ENCODE measurements around the gene TLCD5. TPM values are rescaled to one million over a fixed set of nuclear protein-coding genes. Genes with fewer than 3 reads are reported as not detected.
A peak's percentile ranks its signal among the peaks of the same experiment; 100 is the strongest.

TLCD5 gene
- total RNA-seq, 4 donors from 2014 or later, result 1.3 to 9.4 (median 1.5) TPM; not detected in 1

DNA sequence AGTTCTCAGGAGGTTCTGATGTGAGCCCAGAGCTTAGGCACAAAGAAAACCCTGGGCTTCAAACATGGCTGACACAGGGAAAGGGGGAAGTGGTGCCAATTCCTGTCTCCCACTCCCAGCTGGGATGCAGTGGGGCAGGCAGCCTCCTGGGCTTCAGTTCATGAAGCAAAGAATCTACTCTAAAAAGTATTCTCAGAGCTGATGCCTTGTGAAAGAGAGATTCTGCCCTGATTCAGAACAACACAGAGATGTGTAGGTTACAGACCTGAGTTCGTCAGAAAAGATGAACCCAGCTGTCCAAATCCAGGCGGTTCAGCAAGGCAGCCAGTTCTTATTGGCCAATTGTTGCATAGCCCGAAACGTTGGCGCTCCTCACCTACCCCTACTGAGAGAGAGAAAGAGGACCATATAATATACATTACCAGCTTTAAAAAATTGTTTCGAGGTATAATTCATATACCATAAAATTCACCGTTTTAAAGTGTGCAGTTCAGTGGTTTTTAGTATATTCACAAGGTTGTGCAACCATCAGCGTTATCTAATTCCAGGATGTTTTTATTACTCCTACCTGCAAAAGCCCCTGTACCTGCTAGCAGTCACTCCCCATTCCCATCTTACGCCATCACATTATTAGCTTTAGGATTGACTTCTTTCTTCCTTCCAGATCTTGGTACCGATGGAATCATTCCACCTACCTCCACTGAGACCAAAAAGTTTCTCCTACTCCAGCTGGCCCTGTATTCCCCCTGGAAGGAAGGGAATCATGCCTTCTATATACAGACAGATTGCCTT is 7.2 kb upstream of the TLCD5 start:
- peak overlapping the region; percentile 56 to 65 (median 62) for H3K27ac ChIP-seq
- DNase-seq, result no peak
- no peak overlapping the region for H3K4me3 ChIP-seq
- no peaks in the 10 kb centered on the region for H3K9me3 ChIP-seq
- peaks cover 4% of the 10 kb centered on the region for H3K27me3 ChIP-seq
- intact Hi-C loops (cut with DNase I; ENCODE audit: low total_unique reads) (no loop called here), in situ Hi-C loops (cut with MboI; ENCODE audit: low pct_ligation_motif_present in 1 of 4, low pct_unique_long_range_greater_than_20kb in 1 of 4, low sequenced_read_pairs in 3 of 4) (no loop called here)
- TF ChIP-seq EP300 (IDR thresholded peaks at IDR 0.05; ENCODE audit: low read depth), result no peak
- no peak for TF ChIP-seq POLR2A (IDR thresholded peaks at IDR 0.05)
- TF ChIP-seq POLR2AphosphoS5 (IDR thresholded peaks at IDR 0.05), result no peak
- TF ChIP-seq, protein P1, sequence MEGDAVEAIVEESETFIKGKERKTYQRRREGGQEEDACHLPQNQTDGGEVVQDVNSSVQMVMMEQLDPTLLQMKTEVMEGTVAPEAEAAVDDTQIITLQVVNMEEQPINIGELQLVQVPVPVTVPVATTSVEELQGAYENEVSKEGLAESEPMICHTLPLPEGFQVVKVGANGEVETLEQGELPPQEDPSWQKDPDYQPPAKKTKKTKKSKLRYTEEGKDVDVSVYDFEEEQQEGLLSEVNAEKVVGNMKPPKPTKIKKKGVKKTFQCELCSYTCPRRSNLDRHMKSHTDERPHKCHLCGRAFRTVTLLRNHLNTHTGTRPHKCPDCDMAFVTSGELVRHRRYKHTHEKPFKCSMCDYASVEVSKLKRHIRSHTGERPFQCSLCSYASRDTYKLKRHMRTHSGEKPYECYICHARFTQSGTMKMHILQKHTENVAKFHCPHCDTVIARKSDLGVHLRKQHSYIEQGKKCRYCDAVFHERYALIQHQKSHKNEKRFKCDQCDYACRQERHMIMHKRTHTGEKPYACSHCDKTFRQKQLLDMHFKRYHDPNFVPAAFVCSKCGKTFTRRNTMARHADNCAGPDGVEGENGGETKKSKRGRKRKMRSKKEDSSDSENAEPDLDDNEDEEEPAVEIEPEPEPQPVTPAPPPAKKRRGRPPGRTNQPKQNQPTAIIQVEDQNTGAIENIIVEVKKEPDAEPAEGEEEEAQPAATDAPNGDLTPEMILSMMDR (IDR thresholded peaks at IDR 0.05), result no peak
- H3K4me1 ChIP-seq, result peaks cover 10 to 17% (median 12%) of the 10 kb centered on the region in 4 donors
- WGBS, 2 donors (ENCODE audit: low coverage in 1 of 2), result 82 to 95% methylated on average over 9 to 10 of the region's 10 CpGs
- H3K36me3 ChIP-seq, result no peaks in the 10 kb centered on the region

DNA sequence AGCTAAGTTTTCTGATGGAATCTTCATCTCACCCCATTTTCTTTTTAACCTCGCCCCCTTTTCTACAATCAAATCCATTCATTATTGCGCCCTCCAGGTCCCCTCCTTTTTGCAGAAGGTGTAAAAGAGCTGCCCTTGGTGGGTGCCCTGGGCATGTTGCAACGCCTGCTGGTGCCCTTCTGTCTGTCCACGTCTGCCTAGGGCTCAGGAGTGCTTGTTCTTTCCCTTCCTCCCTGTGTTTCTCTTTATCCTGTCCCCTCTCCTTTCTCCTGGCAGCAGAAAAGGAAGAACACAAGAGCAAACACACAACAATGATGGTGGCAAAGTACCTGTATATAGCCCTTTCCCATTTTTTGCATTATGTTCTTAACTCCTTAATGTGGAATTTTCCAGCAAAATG is 6.2 kb upstream of the TLCD5 start:
- Histone ChIP-seq H3K27me3 (peaks cover 12% of the 10 kb centered on the region), H3K36me3 (no peaks in the 10 kb centered on the region), H3K4me3 (no peak overlapping the region), H3K4me1 (peaks cover 10 to 17% (median 12%) of the 10 kb centered on the region in 4 donors), H3K27ac (no peak overlapping the region), H3K9me3 (no peaks in the 10 kb centered on the region)
- intact Hi-C loops (cut with DNase I; ENCODE audit: low total_unique reads), result no loop called here
- DNase-seq, result no peak
- 81 to 100% methylated on average over 1 to 4 of the region's 4 CpGs for WGBS, 2 donors (ENCODE audit: low coverage in 1 of 2)
- TF ChIP-seq, protein P1 (IDR thresholded peaks at IDR 0.05), result no peak
- no peak for TF ChIP-seq EP300 (IDR thresholded peaks at IDR 0.05; ENCODE audit: low read depth)
- no peak for TF ChIP-seq POLR2AphosphoS5 (IDR thresholded peaks at IDR 0.05)
- no peak for TF ChIP-seq POLR2A (IDR thresholded peaks at IDR 0.05)
- in situ Hi-C loops (cut with MboI; ENCODE audit: low pct_ligation_motif_present in 1 of 4, low pct_unique_long_range_greater_than_20kb in 1 of 4, low sequenced_read_pairs in 3 of 4), result no loop called here

DNA sequence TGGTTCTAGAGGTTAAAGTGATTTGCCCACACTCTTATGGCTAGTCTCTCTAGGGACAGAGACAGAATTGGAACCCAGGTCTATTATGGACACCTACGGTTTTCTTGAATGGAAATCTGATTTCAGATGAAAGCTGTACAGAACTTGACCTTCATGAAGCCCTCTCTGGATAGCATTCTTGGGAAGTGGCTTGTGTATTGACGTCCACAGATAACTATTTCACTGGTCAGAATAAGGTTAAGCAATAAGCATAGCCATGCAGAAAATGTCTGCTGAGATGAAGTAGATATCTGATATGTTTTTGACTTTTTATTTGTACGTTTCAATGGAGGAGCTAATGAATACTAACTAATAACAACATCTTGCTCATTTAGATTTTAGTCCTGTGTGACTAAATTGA is 1.1 kb downstream of the TLCD5 start:
- H3K27me3 ChIP-seq, result peaks cover 24% of the 10 kb centered on the region
- in situ Hi-C loops (cut with MboI; ENCODE audit: low pct_ligation_motif_present in 1 of 4, low pct_unique_long_range_greater_than_20kb in 1 of 4, low sequenced_read_pairs in 3 of 4), result loop anchor here in 1 of 4 donors (25.0 kb wide), 1 partner anchor 111 kb away; no protein-coding TSS in a partner anchor
- no peak for TF ChIP-seq EP300 (IDR thresholded peaks at IDR 0.05; ENCODE audit: low read depth)
- TF ChIP-seq POLR2AphosphoS5 (IDR thresholded peaks at IDR 0.05), result no peak
- no peak for TF ChIP-seq POLR2A (IDR thresholded peaks at IDR 0.05)
- TF ChIP-seq, protein P1 (IDR thresholded peaks at IDR 0.05), result no peak
- WGBS, 2 donors (ENCODE audit: low coverage in 1 of 2), result 55 to 70% methylated on average over 1 to 3 of the region's 3 CpGs
- no peak for DNase-seq
- H3K9me3 ChIP-seq, result no peaks in the 10 kb centered on the region
- H3K27ac ChIP-seq, result peak overlapping the region; percentile 73 to 88 (median 83)
- intact Hi-C loops (cut with DNase I; ENCODE audit: low total_unique reads), result no loop called here
- peaks cover 13 to 30% (median 19%) of the 10 kb centered on the region in 4 donors for H3K4me1 ChIP-seq
- H3K4me3 ChIP-seq, result peak overlapping the region in 1 of 4 donors; percentile 64
- no peaks in the 10 kb centered on the region for H3K36me3 ChIP-seq

DNA sequence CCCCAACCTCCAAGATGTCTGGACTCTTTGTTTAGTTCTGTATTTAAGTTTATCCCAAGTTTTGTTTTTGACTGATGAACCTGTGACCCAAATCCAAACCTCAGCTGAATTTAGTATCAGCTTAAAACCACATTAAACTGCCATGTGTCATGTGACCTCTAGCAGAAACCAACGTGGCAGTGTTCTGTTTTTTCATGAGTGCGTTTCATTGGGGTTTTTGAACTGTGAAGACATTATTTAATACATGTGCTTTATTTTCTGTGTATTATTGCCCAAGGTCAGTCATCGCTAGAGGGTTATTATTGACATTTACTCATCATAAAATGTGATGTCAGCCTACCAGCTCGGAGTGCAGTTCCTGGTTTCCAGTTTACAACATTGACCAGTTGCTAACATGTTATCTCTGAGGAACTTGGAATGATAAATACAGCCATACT is 1.8 kb downstream of the TLCD5 start:
- Histone ChIP-seq H3K4me1 (peaks cover 13 to 34% (median 19%) of the 10 kb centered on the region in 4 donors), H3K9me3 (no peaks in the 10 kb centered on the region), H3K4me3 (no peak overlapping the region), H3K36me3 (no peaks in the 10 kb centered on the region), H3K27me3 (peaks cover 24% of the 10 kb centered on the region), H3K27ac (peak overlapping the region in 3 of 4 donors; percentile 32 to 88 (median 45))
- WGBS, 2 donors (ENCODE audit: low coverage in 1 of 2), result 31 to 36% methylated on average over 4 of the region's 4 CpGs
- intact Hi-C loops (cut with DNase I; ENCODE audit: low total_unique reads) (no loop called here), in situ Hi-C loops (cut with MboI; ENCODE audit: low pct_ligation_motif_present in 1 of 4, low pct_unique_long_range_greater_than_20kb in 1 of 4, low sequenced_read_pairs in 3 of 4) (loop anchor here in 1 of 4 donors (25.0 kb wide), 1 partner anchor 110 kb away; no protein-coding TSS in a partner anchor)
- TF ChIP-seq POLR2AphosphoS5 (IDR thresholded peaks at IDR 0.05) (no peak), POLR2A (IDR thresholded peaks at IDR 0.05) (no peak), EP300 (IDR thresholded peaks at IDR 0.05; ENCODE audit: low read depth) (no peak)
- TF ChIP-seq, protein P1 (IDR thresholded peaks at IDR 0.05), result no peak
- DNase-seq, result no peak
